Muscle of arm (tissue), 12 donors: ENCODE measurements around the gene PTPRN2. TPM values are rescaled to one million over a fixed set of nuclear protein-coding genes. Genes with fewer than 3 reads are reported as not detected.

Experiments used
- DNase-seq: peaks from one replicate; pipeline ENCODE4 v3.0.0-alpha.2; 2013
- polyA plus RNA-seq, 12 donors: library from polyadenylated mRNA; unstranded; fragments of 120-200 nt; gene quantifications; one replicate each; pipeline ENCODE4 v1.2.1, GENCODE V29; 2013; ENCODE audit not compliant: insufficient read length in 12 of 12

Gene PTPRN2
- polyA plus RNA-seq, 12 donors: 1.6 to 8.7 (median 2.3) TPM; not detected in 1

GRCh38 chr7:158076215-158076614 is 511.4 kb downstream of the PTPRN2 start:
- no peak for DNase-seq

DNA sequence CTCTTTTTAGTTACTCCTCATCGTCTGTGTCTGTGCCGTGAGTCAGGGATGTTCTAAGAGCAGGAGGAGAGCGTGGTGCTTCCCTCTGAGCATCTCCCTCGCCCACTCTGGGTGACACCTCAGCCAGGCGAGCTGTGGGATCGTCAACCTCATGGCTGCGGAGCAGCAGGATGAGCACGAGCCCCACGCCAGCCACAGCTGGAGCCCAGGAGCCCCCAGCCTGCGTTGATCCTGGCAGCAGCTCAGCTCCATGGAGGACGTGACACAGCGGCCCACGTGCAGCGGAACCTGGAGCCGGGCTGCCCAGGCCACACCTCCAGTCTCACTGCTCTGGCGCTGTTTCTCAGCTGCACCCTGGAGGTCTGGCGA is 512.0 kb downstream of the PTPRN2 start:
- DNase-seq: no peak

DNA sequence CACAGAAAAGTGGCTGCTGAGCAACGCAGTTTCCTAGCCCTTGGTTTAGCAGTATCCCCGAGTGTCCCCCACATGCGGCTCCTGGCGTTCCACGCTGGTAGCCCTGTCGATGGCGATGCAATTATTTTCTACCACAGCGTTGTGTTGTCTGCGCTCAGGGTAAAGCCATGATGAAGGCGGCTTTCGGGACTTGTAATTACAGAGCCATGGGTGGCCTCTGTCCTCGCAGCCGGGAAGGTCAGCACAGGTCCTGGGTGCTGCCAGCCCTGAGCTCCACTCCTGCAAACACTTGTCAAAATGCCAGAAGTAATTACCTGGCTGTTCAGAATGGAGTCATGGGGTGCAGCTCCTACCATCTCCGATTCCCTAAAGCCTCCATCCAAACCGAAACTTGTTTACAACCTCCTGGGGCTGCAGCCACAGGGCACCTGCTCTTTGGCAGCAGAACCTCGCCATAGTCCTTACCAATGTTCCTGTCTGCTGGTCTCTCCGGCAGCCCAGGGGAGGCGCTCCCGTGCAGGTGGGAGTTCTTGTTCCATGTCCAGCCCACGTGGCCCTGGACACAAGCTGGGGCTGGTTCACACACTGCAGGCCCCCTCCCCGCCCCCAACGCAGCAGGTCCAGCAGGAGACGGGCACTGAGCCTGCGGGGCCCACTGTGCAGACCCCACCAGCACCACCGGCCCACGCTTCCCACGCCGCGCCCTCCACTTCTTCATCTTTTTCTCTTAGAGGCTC is 512.6 kb downstream of the PTPRN2 start:
- no peak for DNase-seq

DNA sequence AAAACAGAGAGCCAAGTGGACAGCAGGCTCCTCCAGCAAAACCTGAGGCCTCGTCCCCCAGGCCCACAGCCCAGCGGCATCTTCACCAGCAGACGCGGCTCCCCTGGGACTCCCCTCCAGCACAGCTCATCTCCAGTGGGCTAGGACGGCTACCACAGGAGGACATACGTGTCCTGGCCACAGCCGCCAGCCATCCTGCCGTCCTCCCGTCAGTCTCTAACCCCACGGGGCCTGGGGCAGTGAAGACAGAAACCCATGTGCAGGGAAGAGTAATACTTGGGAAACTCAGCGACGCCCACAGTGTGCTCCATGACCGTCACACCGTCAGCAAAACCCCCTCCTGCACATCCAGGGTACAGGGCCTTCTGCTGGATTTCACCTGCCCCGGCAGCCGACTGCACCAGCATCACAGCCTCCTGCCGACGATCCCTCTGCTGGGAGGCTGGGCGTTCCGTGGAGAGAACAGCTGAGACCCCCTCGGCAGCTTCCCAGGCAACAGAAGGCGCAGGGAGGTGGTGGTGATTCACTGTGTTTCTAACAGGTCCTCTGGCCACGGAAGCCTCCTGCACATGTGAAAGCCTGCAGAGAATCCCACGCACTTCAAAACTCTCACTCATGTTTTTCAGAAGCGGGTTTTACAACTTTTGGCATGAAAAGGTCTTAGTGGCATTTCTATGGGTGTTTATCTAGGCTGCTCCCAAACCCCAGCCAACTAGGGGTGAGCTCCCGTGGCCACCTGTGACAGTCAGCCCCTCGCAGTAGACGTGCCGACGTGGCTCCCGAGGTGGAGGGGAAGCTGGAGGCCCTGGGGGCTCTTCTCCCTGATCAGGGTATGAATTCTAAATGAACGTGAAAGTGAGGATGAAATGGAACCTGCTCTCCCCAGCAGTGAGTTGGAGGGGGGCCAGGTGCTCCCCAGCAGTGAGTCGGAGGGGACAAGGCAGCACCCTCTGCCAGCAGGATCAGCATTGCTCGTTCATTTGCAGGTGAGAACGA is 513.5 kb downstream of the PTPRN2 start:
- DNase-seq: no peak

DNA sequence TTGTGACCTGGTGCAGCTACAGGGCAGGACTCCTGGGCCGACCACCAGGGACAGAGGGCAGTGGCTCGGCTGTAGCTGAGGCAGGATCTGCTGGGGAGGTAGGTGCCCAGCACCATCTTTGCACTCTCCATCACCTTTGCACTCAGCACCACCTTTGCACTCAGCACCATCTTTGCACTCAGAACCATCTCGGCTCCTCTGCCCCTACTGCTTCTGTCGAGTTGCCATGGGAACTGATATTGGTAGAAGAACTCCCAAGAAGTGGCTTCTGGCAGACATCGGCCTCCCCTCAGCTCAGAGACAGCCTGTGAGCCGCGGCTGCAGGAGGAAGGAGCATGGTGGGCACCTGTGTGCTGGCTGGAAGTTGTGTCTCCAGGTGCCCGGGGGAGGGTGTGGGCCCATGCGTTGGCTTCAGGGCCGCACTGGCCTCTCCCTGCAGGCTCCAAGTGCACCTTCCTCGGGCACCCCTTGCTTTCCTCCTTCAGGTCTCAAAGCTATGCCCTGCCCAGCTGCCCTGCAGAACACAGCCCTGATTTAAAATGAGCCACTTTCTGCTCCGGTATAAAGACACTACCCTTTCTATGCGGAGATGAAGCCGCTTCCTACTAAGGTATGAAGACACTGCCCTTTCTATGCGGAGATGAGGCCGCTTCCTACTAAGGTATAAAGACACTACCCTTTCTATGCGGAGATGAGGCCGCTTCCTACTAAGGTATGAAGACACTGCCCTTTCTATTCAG is 514.5 kb downstream of the PTPRN2 start:
- no peak for DNase-seq

GRCh38 chr7:158070222-158070920 is 517.3 kb downstream of the PTPRN2 start:
- no peak for DNase-seq

DNA sequence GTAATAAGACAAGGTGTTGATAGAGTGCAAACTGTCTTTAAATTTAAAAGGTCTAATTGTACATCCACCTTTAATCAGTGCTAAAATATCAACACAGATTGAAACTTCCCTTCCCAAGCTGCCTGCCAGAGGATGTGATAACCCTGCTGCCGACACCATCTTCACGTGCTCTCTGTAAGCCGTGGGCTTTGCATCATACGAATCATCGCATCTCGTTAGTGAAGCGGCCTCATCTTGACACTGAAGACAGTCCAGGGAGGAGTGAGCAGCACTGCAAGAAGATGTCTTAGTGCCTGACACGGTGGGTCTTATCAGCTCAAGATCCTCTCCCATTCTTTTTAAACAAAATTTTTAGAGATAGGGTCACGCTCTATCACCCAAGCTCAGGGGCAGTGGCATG is 518.8 kb downstream of the PTPRN2 start:
- no peak for DNase-seq

DNA sequence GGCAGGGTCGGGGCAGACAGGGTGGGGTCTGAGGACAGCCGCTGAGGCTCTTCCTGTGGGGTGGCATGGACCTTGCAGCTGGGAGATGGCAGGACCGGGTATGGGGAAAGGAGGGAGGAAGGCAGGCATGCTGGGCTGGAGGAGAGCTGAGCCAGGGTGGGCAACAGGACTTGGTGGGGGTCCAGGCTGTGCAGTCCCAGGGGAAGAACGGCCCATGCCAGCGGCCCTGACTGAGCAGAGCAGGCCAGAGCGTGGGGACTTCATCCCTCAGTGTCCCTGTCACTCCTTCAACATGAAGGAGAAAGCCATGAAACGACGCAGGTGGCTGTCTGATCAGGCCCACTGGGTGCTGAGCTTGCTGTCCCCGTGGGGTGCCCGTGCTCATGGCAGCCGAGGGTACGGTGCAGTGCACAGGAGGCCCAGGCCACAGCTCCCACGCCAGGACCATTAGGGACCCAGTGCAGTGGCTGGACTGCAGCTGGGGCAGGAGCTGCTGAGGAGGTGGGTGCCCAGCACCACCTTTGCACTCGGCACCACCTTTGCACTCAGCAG is 519.6 kb downstream of the PTPRN2 start:
- DNase-seq: no peak

DNA sequence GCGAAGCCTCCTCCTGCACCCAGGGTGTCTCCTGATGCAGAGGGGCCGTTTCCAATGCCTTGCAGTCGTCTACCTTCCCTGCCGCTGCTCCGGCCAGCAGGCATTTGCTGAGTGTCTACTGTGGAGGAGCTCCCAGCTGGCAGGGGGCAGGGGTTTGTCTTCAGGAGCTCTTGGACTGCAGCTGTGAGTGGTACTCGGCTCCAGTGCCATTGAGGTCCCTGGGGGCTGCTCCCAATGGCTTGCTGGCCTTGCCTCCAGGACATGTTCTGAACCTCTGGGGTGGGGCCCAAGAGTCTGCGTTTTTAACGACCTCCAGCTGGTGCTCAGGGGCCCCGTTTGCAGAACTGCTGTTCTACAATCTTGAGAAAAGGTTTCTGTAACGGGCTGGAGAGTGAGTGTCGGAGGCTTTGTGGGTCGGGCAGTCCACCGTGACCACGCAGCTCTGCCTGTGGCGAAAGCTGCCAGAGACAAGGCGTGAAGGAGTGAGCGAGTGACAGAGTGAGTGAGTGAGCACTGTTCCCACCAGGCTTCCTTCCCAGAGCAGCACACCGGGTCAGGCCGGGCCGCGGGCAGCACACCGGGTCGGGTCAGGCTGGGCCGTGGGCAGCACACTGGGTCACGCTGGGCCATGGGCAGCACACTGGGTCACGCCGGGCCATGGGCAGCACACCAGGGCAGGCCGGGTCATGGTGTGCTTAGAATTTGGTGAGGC is 520.2 kb downstream of the PTPRN2 start:
- DNase-seq: no peak

DNA sequence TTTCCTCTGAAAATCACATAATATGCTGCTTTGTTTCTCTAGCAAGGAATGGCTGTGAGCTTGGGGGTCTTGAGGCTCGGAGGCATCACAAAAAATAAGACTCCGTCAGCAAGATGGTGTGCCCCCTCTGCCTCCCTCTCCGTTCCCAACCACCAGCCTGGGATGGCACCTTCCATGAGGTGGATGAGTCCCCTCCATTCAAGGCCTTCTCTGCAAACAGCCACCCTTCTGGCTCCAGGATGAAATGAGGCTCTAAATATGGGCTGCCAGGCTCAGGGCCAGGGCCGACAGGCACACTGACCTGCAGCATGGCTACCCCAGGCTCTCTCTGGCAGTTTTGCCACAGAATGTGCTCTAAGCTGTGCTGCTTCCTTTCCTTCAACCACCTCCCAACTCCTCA is 521.5 kb downstream of the PTPRN2 start:
- no peak for DNase-seq

DNA sequence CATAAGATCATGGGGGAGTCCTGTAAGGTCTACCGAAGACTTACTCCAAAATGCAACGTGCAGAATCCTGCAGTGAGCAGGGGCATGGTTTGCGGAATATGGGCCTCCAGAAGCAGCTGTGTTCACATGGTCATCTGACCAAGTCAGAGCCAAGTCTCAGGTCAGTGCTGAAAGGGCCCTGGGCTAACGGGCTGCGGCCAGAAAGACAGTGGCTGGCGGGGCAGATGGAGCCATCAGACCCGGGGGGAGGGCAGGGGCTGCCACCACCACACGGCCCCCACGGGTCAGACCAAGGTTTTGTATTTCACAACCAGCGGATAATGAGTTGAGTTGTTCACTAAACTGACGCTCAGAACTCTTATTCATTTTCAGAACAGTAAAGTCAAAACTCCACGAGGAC is 522.3 kb downstream of the PTPRN2 start:
- DNase-seq: no peak

GRCh38 chr7:158064631-158065030 is 523.0 kb downstream of the PTPRN2 start:
- DNase-seq: no peak

- DNase-seq: no peak
Observed at GRCh38 chr7:158063850-158064610, 523.6 kb downstream of the PTPRN2 start.

- DNase-seq: no peak
Observed at GRCh38 chr7:158062661-158063060, 525.0 kb downstream of the PTPRN2 start.

GRCh38 chr7:158061884-158062656 is 525.6 kb downstream of the PTPRN2 start:
- DNase-seq: no peak

- no peak for DNase-seq
Observed at GRCh38 chr7:158061026-158061630, 526.5 kb downstream of the PTPRN2 start.

DNA sequence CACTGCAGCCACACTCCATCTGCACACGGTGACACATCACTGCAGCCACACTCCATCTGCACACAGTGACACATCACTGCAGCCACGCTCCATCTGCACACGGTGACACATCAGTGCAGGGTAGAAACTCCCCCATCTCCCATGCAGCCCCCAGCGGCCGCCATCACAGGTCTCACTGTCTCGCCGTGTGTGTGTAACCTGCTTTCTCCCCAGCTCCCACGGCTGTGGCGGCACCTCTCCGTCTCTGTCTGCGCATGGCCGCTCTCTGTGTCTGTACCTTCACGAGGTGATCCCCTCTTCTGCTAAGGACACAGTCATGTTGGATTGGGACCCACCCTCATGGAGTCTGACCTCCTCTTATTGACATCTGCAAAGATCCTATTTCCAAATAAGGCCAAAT is 527.4 kb downstream of the PTPRN2 start:
- DNase-seq: no peak

GRCh38 chr7:158057446-158057845 is 530.2 kb downstream of the PTPRN2 start:
- DNase-seq: no peak

- DNase-seq: no peak
Observed at GRCh38 chr7:158056761-158057160, 530.9 kb downstream of the PTPRN2 start.
